HG02852 (cell line): ENCODE results near the gene DMKN.
"Not testable (repeated sequence)": the region's sequence is repeated elsewhere in the genome, so short reads cannot be mapped to it uniquely, and the experiment has no call there.

Source experiments
- ATAC-seq: cut with Tn5 transposase; IDR thresholded peaks from one replicate; pipeline ENCODE4 v1.9.1; 2021; ENCODE audit warnings: mild to moderate bottlenecking, moderate library complexity; ENCODE audit not compliant: unreplicated experiment

DMKN gene

GRCh38 chr19:35468637-35469036 lies 44.8 kb downstream of the DMKN start:
- no peak for ATAC-seq

GRCh38 chr19:35466259-35466658 lies 47.2 kb downstream of the DMKN start:
- no peak for ATAC-seq

DNA sequence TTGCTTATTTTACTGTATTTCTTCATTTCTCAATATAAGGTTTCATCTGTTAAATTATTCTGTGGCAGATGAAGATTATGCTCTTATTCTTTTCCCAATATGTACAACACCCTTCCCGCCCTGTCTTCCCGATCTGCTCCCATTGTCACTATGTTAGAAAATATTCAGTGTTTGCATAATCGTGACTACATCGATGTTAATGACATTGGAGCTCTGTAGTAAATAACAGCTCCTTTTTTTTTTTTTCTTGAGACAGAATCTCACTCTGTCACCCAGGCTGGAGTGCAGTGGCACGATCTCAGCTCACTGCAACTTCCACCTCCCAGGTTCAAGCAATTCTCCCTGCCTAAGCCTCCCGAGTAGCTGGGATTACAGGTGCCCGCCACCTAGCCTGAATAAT lies 50.5 kb downstream of the DMKN start:
- not testable (repeated sequence) for ATAC-seq

- ATAC-seq: peak; percentile 53
Measured at GRCh38 chr19:35462476-35462953, 50.9 kb downstream of the DMKN start.

GRCh38 chr19:35461788-35462187 lies 51.7 kb downstream of the DMKN start:
- not testable (repeated sequence) for ATAC-seq

DNA sequence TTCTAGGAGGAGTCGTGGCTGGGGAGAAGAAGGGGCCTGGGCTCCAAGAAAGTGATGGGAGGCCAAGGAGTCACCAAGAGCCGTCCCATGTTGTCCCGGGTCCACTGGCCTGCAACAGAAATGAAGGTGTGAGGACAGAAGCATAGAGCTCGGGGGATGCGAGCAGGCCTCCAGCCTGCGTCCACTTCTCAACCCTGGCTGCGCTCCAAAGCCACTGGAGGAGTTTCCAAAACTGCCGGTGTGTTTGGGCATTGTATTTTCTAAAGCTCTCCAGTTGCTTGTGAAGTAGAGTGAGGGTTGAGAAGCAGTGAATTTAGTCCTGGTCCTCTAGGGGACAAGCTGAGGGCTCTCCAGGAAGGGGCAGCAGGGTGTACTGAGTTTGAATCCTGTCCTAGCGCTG lies 52.4 kb downstream of the DMKN start:
- ATAC-seq: no peak

- ATAC-seq: no peak
Measured at GRCh38 chr19:35460608-35461007, 52.8 kb downstream of the DMKN start.

DNA sequence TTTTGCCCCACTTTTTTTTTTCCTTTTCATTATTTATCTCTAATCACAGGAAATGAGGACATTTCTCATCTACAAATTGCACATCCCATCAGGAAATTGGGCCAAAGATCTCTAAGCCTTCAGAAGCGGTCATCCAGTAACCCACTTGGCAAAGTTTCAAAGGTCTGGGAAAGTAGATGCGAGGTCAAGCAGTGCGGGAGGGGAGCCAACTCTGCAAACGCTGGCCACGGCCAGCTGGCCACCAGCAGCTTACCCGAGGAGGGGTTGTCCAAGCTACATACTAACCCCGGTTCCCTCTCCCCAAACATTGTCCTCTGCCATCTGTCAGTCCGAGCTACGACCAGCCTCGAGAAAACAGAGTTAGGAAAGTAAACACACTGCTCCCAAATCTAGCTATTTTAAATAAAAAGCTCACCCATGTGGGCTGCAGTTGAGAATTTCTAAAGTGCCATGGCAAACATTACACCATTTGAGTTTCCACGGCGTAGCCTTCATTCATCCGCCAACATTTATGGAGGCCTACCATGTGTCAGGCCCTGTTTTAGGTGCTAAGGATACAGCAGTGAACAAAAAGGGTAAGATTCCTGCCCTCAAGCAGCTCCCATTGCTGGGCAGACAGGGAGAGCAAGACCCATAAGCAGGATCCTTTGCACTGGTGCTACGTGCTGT lies 53.9 kb downstream of the DMKN start:
- no peak for ATAC-seq

DNA sequence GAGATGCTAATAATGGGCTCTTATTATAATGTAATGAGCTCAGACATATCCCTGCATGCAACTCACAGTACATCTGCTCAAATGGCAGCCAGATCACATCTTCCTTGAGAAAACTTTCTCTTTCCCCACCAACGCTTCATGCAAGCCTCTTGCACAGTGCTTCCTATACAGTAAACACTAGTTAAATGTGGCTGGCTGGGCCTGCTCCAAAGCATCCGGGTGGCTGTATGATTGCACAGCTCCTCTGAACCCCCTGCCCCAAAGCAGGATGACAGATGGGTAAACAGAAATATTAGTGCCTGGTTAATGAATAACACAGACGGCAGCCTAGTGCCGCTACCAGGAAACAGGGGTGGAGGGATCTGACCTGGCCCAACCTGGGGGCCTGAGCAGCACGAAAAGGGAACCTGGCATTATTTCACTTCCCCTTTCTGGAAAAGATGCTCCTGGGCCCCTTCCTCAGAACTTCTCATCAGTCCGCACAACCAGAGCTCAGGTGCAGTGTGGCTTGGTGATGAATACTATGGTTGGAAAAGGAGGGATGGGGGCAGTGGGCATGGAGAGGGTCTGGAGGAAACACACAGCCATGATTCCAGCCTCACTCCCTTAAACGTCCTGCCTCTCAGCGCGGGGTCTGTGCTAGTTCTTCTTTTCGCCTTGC lies 54.6 kb downstream of the DMKN start:
- ATAC-seq: no peak

GRCh38 chr19:35458192-35458591 lies 55.3 kb downstream of the DMKN start:
- no peak for ATAC-seq

GRCh38 chr19:35457173-35457572 lies 56.3 kb downstream of the DMKN start:
- no peak for ATAC-seq

DNA sequence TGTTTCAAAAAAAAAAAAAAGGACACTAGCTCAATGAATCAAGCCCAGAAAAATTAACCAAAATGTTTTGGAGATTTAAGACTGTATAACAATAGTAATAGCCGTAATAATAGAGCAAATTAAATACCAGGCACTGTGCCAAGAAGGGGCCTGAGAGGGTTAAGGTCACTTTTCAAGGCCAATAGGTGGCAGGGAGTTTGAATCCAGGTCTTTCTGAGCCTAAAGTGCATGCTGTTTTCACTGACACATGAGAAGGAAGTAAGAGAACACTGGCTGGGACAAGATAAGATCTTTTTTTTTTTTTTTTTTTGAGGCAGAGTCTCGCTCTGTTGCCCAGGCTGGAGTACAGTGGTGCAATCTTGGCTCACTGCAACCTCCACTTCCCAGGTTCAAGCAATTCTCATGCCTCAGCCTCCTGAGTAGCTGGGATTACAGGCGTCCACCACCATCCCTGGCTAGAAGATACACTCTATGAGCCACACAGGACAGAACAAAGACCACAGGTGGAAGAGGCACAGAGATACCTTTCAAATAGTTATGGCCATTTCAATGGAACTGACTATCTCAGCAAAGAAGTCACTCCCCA lies 57.7 kb downstream of the DMKN start:
- ATAC-seq: no peak

GRCh38 chr19:35454663-35455062 lies 58.8 kb downstream of the DMKN start:
- no peak for ATAC-seq

DNA sequence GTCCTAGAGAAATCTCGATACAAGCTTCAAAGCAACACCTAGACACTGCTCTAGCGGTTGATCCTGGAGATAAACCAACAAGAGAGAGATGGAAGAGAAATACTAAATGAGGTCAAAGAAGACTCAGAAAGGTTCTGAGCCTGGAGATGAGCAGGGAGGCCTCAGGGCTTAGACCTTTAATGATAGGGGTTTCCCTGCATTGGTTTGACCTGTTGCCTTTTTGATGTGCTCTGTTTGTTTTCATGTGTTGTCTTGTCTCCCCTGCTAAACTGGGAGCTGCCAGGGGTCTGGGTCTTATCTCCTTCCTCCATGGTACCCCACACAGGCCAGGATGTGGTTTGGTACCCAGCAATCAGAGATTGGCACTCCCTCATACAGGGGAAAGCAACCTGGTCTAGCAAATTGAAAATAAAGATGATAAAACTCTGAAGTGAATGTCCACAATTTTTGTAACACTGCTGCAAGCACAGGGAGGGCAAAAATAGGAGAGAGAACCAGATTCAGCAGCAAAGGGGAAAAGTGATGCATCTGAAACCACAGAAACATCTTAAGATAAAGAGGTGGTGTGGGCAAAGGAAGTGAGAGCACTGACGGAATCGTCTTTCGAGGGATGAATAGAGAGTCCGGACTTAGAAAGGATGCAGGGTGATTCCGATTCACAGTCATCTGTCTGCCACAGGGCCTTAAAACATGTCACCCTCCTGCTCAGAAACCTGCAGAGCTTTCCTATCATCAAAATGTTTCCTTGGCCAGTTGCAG lies 61.9 kb downstream of the DMKN start:
- ATAC-seq: no peak

DNA sequence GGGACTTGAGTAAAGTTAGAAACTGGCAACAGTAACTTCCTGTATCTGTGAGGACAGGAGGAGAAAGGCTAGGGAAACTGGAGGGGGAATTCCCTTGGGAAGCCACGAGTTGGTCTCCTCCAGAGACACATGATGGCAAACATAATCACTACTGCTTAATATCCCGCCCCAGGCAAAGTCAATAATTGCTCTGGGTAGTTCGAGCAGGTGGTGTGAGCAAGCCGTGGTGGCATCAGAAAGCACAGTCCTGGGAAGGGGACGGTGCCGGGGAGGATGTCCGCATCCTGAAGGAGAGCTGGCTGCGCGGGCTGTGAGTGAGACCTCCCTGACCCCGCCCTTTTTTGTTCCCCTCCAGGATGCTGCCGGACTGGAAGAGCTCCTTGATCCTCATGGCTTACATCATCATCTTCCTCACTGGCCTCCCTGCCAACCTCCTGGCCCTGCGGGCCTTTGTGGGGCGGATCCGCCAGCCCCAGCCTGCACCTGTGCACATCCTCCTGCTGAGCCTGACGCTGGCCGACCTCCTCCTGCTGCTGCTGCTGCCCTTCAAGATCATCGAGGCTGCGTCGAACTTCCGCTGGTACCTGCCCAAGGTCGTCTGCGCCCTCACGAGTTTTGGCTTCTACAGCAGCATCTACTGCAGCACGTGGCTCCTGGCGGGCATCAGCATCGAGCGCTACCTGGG lies 63.9 kb downstream of the DMKN start:
- ATAC-seq: no peak

DNA sequence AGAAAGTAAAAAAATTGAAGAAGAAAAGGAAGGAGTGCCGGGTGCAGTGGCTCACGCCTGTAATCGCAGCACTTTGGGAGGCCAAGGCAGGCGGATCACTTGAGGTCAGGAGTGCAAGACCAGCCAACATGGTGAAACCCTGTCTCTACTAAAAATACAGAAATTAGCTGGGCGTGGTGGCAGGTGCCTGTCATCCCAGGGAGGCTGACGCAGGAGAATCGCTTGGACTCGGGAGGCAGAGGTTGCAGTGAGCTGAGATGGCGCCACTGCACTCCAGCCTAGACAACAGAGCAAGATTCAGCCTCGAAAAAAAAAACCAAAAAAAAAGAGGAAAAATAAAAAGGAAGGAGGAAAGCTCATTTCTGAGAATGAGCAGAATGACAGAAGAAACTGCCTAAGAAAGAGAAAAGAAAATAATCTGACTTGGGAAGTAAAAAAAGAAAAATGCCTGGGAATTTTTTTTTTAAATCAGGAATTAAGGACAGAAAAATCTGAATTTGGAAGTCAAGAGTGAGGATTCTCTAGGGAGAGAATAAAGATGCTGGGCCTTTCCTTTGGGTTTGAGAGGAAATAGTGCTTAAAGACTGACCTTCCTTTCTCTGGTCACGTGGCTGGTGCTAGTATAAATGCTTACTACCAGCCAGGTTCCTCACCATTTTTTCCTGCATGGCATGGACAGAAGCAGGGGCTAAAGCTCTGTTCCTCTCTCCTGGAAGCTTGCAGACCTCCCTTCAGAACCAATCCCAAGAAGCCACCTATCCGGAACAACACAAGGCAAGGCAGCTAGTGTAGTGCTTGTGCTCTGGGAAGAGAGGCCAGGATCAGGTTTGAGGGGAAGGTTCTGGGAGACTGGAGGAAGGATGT lies 65.6 kb downstream of the DMKN start, which contains the start of gene FFAR2:
Gene FFAR2, plus strand, starts transcription at position 652 of the 864 bp plus-strand sequence. CDS start 1,458 bp downstream, outside the sequence.
- no peak for ATAC-seq
